NCI-H69 (cell line): ENCODE results near the gene LAMTOR1.
A peak's percentile ranks its signal among the peaks of the same experiment; 100 is the strongest.

Experiments
- DNase-seq: peaks from one replicate; lab custom pipeline; 2025; lab: John Stamatoyannopoulos, UW

Gene LAMTOR1

DNA sequence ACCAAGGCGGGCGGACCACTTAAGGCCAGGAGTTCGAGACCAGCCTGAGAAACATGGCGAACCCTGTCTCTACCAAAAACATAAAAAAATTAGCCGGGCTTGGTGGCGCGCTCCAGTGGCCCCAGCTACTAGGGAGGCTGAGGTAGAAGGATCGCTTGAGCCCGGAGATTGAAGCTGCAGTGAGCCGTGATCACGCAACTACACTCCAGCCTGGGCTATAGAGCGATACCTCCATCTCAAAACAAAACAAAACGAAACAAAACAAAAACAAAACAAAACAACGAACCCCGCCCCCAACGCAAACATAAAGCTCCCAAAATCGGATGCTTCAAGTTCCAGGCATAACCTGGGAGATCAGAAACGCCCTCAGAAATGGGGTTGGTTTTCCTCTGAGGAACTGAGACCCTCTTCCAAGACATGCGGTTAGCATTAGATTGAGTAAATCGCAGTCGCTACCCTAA lies 21.9 kb downstream of the LAMTOR1 start:
- no peak for DNase-seq

DNA sequence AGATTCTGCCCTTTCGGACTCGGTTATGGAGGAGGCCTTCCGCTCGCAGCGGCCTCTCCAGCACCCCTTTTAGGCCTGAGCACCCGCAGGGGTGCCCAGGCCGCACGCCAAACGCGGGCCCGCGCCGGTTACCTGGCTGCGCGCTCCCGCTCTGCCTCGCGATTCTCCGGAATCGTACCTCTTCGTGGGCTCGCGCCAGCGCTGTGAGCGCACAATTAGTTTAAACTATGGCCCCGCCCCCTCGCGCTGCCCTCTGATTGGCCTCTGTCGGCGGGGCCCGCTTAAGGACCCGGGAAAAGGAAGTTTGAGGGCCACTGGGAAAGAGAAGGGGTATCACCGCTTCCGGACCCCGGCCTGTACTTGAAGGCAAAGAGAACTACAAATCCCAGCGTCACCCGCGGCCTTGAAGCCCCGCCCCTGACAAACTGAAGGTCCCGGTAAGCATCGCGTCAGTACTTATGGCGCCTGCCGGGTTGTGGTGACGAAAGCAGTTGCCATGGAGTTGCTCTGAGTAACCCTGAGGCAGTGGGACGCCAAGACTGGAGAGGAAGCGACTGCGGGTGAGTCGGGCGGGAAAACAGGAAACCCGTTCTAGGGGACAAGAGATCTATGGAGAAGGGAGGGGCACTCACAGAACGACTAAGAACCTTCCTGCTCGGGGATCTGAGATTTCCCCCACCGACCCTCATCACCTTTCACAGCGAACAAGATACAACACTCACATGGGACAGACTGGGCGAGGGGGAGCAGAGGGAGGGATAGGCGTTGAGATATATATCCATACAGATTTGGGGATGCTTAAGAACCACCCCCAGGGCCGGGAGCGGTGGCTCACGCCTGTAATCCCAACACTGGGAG lies 22.5 kb downstream of the LAMTOR1 start, which contains the start of the genes LRRC51 and NUMA1:
Gene LRRC51 (plus strand): TSS at position 525 of the 858 bp plus-strand sequence. CDS start 8,234 bp downstream, outside the sequence.
Gene NUMA1 (minus strand): TSS at position 217 of the 858 bp plus-strand sequence. CDS start 44,599 bp downstream, outside the sequence.
- DNase-seq = peak; percentile 100

DNA sequence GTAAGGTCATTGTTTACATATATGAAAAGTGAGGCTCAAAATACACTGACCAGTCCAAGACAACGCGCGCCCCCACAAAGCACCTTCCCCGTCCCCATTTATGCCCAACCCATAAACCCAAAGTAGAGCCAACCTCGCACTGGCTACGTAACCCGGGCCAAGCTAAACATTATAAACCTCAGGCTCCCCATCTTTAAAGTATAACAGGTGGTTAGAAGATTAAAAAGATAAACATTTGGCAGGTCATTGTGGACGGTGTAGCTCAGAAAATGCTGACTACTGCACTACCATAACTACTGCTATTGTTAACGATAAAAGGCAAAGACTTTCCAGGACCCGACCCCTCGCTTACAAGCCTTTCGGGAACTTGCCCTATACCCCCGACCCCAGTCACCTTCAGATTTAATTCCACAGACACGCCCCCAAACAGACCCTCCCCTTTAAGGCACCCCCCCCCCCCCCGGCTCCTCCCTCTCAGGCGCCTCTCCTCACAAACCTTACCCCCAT lies 23.2 kb downstream of the LAMTOR1 start:
- peak; percentile 64 for DNase-seq

DNA sequence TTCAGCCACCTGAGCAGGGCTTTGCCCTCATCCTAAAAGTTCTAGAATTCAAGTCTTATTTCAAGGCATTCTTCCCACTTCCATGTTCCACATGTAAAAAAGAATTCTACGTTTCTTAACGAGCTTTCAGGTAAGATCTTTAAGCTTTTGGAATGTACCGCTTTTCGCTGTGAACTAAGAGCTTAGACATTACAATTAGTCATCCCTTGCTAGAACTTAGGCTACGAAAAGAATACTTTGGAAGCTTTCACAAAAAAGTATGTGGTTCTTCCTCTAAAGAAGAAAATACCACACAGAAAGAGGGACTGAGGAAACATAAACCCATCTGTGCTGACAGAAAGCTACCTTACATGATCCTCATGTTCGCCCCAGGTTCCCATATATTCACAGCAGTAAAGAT lies 24.6 kb downstream of the LAMTOR1 start:
- DNase-seq = no peak

DNA sequence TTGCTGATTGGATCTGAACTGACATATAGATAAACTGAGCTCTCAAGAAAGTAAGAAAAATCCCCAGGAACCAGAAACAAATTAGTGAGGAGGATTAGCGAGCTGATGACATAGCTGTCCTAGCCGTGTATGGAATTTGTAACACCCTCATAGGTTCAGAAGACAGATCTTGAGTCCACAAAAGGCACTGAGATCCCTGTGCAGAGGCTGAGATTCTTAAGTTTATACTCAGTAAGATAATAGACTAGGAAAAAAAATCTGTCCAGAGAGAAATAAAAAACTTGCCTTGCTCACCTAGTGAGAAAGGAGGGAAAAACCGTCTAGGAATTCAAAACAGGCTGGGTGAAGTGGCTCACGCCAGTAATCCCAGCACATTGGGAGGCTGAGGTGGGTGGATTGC lies 27.3 kb downstream of the LAMTOR1 start:
- no peak for DNase-seq

DNA sequence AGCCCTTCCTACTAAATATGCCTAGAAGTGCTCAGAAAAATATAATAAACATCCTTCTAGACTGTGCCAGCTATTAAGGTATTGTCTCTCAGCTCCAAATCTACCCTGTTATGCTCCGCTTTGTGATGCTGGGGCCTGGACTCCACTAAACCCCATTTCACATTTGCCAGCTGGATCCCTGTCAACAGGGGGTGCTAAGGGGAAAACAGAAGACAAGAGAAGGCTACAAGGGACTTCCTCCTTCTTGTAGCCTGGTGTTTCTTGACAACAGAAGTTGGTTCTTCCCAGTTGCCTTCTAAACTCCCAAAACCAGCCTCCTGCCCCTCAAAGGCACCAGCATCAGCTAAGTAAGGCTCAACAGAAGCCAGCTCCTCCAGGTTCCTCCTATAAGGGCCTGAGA lies 28.0 kb downstream of the LAMTOR1 start:
- no peak for DNase-seq

DNA sequence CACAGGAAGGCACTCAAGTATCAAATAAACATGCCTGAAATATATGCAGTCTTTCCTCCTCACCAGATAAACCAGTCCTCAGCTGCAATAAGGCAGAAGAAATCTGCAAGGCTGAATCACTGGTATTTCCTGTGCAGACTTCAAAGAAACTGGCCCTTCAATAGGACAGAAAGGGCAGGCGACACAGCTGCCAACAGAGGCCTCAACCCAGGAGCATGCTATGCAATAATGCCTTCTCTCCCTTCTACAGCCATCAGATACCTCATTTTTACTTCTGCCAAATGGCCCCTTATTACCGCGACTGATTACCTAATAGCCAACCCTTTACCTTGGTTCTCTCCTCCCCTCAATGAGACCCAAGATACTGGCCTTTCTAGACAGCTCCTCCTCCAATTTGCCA lies 30.7 kb downstream of the LAMTOR1 start:
- no peak for DNase-seq

DNA sequence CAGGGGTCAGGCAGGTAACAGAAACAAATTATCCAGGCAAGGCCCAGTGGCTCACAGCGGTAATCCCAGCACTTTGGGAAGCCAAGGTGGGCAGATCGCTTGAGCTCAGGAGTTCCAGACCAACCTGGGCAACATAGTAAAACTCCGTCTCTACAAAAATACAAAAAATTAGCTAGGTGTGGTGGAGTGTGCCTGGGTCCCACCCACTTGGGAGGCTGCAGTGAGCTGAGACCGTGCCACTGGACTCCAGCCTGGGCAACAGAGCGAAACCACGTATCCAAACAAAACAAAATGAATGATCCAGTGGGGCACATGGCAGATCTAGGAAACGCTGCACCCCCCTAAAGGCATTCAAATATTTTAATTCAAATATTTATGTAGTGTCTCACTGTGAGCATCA lies 32.6 kb downstream of the LAMTOR1 start:
- no peak for DNase-seq

DNA sequence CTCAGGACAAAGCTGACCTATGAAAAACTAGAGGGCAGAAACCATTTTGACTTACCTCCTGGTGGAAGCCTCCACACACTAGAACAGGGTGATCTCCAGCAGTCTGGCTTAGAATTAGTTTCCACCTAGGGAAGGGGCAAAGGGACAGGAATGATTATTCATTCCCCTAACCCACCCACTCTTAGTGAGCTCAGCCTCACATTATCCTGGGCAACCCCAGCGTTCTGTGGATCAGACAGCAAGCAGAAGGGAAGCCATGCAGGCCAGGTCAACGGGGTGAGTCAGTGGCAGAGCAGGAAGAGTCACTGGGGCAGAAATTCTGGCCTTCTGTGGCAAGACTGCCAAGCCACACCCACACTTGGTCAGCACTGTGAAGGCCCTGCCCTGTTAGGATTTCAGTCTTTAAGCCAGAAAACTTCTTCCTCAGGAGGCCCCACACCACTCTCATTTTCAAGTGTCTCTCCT lies 33.3 kb downstream of the LAMTOR1 start:
- DNase-seq = no peak

DNA sequence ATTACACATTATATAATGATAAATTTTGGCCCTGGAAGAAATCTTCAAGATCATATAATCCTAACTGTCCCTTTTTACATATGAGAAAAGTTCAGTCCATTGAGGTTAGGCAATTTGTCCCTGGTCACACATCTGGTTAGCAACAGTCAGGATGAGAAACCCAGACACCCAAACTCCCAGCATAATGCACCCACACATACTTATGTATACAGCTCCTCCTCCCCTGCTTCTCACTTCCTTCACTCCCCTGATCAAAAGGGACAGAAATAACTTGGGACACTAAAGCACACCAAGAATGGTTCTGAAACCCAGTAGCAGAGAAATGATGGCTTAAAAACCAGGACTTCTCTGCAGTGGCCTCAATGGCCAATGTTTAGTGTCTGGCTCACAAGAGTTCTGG lies 33.9 kb downstream of the LAMTOR1 start:
- no peak for DNase-seq

DNA sequence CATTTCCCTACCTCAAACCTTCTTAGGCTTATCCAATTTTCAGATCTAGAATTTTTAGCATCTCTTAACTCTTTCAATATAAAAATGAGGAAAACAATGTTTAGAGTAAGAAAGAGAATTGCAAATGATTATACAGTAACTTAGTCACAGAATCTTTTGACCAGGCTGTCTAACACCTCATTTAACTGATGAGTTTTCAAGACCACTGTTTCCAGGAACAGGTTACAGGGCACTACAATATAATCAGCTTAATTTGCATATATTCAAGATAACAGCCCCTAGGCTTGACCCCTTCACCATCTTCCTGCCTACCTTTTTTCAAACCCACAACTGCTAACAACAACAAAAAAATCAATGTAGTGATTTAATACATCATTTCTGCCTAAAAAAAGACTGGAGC lies 35.4 kb downstream of the LAMTOR1 start:
- no peak for DNase-seq

DNA sequence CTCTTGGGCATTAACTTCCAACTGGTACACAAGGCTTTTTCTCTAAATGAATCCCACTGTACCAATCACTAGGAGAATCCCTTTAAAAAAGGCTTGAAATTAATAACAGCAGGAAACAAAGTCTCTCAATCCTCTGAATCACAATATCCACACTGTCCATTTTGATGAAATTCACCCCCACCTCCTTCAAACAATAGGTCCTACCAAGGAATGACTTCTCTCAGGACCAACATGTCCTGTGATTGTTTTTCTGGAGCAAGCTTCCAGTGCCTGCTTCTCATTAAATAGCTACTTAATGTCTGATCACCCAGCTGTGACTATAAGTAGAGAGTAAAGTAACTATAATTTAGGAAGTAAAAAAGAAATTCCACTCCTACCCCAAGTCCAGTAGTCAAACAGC lies 35.8 kb downstream of the LAMTOR1 start:
- DNase-seq = no peak

DNA sequence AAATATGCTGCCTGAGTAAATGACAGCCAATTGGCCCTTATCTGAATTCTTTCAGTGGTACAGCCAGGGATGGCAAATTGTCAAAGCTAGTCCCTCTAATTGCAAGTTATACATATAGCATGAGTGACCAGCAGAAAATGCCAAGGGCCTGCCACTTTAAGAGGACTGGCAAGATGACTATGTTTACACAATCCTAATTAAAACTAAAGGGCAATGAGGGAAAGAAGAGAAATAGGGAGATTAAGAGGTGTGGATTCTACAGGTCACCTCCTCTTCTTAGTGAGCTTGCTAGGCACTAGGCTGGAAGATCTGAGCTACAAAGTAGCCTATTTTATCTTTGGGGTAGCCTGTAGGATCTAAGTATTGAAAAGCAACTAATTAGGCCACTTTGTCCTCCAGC lies 36.2 kb downstream of the LAMTOR1 start:
- peak; percentile 63 for DNase-seq

DNA sequence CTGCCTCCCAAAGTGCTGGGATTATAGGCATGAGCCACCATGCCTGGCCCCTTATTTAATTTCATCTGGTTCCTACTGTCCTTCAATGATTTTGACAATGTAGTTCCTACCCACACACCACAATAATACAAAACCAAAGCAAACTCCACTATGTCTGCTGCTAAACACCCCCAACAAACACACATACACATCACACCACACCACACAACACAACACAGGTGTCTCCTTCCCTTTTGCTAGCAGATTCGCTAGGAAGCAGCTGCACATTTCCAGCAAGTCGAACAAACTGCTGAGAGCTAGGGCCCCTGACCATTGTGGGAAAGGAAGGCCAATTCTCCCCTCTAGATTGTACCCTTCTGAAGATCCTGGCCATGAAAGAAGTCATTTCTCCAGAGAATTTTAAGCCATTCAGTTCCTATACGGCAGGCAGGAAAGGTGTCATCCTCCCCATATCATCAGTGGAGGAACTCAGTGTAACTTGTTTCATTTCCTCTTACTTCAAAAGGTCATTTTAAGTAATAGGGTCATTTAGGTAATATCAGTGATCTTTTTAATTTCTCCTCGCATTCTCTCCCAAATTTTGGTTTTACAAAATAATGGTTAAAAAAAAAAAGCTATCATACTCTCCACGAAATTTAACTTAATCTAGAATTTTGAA lies 41.2 kb downstream of the LAMTOR1 start:
- DNase-seq = no peak

DNA sequence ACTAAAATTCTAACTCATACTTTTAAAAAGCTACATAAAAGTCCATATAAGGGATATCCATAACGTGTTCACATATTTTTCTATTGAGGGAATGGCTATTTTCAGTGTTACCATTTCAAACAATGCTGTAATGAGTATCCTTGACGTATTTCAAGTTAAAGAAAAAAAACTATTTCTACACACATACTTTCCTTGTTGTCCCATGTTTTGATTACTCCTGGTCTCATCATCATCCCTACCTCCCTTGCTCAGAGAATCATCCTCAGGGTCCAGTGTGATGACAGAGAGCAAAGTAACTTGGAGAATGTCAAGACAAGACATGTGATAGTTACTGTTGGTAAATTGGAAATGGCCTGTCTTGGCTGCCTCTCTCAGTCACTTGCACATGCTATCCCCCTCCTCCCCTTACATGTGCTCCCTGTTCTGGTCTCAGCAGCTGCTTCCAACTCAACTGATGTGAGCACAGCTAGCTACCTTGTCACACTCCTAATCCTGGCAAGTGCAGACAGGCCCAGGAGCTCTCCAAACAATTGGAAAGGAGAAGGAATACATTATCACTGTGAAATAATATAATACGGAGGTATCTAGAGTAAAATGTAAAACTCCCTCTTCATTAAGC lies 44.6 kb downstream of the LAMTOR1 start:
- peak; percentile 54 for DNase-seq

DNA sequence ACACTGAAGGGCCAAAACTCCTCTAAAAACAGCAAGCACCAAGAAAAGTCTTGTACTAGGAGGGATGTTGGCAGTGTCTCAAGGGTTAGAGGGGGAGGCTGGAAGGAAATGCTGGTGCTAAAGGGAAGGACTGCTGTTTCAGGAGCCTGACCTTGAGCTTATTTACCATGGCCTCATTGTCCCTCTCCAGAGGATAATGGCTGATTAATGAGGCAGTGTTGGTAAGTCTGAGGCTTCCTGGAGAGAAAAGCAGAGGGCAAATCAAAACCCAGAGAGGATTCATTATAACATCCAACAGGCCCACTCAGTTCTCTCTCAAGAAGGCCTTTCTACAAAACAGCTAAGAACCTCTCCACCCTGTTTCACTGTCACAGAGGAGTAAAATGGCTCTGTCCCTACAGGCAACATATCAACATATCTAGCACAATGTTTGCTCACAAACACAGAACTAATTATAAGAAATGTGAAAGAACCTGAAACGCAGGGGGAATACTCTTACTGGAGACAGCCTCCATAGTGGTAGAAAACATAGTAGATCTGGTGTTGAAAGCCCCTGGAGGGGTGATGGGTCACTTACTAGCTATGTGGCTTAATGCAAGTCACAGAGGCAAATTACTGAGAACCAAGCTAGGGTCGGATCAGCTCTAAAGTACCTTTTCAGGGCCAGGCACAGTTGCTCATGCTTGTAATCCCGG lies 54.2 kb downstream of the LAMTOR1 start:
- peak; percentile 84 for DNase-seq
